Stimulated activated CD8-positive, alpha-beta memory T cell treated with anti-CD3 and anti-CD28 coated beads, Interleukin-15, amount 100 ng/mL, for 48 hours (primary cell): ENCODE measurements around the gene AKAP6.

Experiments
- DNase-seq, 2 donors: peaks; one replicate each; pipeline ENCODE4 v3.0.0-alpha.2; 2020; ENCODE audit warnings: low read depth in 2 of 2

The AKAP6 gene

GRCh38 chr14:32477396-32477795, 148.3 kb downstream of the AKAP6 start:
- DNase-seq: no peak

- DNase-seq: no peak
Observed at GRCh38 chr14:32478050-32478449, 149.0 kb downstream of the AKAP6 start.

- no peak for DNase-seq
Observed at GRCh38 chr14:32480337-32480736, 151.2 kb downstream of the AKAP6 start.

GRCh38 chr14:32481707-32482106, 152.6 kb downstream of the AKAP6 start:
- DNase-seq: no peak

DNA sequence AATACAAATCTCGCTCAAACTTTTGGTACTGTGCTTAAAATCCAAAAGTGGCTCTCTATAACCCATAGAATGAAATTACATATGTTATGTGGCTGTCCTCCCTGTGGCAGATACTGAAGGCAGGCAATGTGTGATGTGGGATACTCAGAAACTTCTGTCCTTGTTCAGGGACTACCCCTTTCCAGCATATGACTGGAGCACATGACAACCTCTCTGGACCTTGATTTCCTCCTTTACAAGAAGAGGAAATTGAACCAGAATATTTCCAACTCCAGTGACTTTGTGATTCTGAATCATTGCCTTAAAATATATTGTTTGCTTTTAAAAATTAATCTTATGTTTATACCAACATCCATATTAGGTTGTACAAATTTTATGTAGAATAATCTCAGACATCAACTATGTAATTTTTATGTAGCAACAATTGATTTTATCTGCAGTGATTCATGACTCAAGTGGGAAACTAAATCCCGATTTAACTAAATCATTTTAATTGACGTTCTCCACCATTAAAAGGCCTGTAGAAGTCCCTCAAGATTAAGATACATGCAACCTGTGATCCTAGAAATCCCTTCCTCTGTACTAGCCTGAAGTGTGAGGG, 162.4 kb downstream of the AKAP6 start:
- no peak for DNase-seq

DNA sequence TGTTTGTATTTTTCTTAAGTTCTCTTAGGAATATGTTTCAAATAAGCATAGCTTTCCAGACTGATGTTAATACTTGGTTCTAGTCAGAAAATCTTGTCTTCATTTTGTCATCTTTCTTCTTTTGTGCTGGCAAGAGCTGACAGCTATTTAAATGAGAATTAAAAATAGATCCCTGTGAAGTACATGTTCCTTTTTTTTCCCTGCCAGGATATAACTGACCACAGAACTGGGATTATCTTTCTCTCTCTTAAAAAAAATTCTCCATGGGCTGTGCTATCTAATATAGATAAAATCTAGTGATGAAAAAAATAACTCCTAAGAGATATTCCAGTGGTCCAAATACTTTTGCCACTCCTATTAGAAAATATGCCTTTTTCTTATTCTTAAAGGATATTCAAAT, 163.4 kb downstream of the AKAP6 start:
- no peak for DNase-seq

- no peak for DNase-seq
Observed at GRCh38 chr14:32494609-32495434, 165.7 kb downstream of the AKAP6 start.

DNA sequence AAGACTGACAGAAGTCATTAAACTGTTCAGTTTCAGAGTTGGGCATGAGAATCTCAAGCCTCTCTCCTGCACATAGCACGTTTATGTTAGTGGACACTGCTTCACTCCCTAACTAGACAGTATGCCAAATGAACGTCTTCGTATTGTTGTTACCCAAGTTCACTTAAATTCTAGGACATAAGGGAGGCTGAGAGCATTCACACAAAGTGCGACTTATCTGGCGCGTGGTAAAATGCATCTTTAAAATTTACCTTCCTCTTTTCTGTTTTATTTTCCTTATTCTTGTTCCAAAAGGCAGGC, 166.3 kb downstream of the AKAP6 start:
- DNase-seq: no peak

DNA sequence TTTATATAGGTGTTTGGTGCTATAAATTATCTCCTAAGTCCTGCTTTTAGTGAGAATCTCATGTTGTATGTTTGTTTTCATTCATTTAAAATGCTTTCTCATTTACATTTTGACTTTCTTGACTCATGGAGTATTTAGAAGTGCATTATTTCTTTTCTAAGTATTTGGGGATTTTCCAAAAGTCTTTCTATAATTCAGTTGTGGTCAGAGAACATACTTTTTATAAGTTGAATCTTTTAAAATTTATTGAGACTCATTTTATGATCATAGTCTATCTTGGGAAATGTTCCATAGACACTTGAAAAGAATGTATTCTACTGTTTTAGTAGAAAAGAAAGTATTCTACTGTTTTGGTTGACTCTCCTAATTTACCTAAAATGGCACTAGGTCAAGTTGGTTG, 168.2 kb downstream of the AKAP6 start:
- DNase-seq: no peak

DNA sequence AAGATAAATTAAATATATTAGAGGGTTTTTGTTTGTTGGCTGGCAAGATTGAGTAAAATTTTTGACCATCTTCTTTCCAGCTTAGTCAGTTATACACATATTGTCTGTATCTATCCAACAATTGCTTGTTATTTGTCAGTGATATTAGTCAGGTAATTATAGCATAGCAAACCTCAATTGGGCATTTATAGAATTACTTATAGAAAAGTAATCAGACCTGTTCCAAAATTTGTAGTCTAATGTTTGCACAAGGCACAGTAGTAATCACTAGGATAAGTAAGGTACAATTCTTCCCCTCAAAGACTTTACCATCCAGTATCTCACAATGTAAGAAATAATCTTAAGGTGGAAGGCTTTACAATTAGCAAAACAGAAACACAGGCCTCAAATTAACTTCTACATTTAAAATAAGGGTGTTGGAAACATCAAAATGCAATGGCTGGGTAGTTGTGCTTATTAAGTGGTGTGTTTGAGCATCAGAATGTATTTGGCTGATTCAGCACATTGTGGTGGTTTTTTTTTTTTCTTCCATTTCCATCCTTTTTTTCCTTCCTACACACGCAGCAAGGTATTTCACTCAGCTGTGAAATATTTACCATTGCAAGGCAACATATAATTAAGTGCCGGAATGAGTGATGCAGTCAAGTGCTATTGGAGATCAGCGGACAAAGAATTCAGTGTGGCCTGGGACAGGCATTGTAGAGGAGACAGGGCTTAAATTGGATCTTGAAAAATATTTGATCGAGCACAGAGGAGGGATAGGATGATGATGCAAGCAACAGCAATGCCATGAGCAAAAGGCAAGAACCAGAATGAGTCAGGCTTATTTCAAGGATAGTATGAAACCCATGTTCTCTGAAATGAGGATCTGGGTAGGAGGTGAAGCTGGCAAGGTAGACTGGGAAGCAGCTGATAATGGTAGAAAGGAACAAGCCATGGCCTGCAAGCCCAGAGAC, 178.2 kb downstream of the AKAP6 start:
- DNase-seq: no peak

DNA sequence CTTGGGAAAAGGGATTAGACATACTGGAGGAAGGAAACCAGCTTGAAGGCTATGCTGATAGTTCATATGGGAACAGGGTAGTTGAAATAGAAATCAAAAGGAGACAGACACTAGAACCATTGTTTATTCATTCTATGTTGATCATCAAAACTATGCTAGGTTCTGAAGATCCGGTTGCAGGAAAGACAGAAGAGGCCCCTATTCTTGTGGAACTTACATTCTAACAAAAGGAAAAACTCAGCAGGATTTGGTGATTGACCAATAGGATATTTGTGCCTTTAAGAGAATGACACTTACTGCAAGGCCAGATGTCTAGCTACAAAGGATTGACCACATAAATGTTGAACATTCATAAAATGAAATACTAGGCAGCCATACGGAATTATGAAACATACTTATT, 179.2 kb downstream of the AKAP6 start:
- no peak for DNase-seq

DNA sequence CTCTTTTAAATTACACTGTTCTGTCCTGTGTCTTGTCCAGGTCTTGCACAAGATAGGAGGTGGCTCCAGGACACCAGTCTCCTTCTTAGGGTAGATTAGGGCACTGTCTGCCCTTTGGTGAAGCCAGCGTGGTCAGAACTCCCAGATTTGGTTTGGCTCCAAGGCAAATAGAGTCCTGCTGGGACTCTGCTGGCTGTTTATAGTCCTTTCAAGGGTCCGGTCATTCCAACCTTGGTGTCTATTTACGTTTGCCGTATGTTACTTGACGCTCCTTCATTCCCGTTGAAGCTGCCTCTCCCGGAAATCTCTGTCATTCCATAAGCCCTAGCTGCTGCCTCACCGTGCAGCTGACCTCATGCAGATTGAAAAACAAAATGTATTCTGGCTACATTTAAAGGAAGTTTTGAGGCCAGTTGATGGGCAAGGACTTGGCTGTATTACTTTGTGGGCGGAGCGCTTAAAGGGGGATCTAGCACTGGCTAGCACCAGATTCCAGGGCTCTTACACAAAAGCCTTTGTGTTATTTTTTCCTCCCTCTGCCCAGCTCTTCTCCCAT, 180.6 kb downstream of the AKAP6 start:
- no peak for DNase-seq

- DNase-seq: no peak
Observed at GRCh38 chr14:32510815-32511214, 181.7 kb downstream of the AKAP6 start.

DNA sequence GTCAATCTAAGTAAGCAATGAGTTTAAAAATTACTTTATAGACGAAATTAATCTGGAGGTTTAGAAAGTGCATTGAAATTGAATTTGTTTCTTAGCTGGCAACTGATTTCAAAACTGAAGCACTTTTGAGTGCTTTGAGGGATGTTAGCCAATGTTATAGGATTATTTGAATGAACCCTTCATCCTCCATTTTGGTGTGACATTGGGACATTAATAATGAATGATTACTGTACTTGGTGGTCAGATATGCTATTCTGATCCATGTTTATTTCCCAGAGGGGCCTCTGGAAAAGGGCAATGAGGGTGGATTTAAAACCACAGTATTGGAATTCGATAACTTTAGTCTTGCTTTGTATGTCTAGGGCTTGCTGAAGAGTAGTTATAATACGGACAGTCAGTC, 183.2 kb downstream of the AKAP6 start:
- no peak for DNase-seq

- no peak for DNase-seq
Observed at GRCh38 chr14:32512813-32513212, 183.7 kb downstream of the AKAP6 start.

DNA sequence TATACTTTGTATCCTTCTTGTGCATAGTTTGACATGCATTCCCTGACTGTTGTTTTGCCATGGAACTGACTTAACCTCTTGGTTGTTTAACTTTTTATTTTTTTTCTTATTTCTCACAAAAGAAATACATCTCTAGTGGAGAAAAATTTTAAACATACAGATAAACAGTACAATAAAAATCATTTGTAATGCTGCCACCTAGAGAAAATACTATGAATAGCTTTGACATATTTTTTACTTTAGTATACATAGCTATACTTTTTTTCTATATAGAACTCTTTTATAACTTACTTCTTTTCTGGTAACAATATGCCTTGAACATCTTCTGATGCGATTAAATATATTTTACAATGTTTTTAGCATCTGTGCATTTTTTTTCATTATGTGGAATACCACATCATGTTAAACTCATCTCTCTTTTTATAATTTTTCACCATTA, 184.5 kb downstream of the AKAP6 start:
- no peak for DNase-seq

GRCh38 chr14:32514236-32514635, 185.1 kb downstream of the AKAP6 start:
- no peak for DNase-seq

- no peak for DNase-seq
Observed at GRCh38 chr14:32514681-32515080, 185.6 kb downstream of the AKAP6 start.

GRCh38 chr14:32524609-32525375, 195.7 kb downstream of the AKAP6 start:
- no peak for DNase-seq

DNA sequence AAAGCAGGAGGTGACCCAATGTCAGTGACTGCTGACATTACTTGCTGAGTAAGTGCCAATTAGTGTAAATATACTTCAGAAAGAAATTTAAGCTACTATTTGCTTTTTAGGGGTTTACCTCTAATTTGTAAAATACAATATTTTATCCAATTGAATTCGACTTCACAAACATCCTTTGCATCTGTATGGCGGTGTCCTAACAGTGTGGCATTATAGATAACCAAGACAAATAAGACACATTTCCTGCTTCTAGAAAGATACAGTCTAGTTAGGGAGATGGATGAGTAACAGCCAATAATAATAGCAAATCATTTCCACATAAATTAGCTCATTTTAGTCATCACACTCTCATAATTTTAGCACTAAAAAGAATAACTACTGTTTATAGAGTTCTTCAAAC, 196.5 kb downstream of the AKAP6 start:
- DNase-seq: no peak

DNA sequence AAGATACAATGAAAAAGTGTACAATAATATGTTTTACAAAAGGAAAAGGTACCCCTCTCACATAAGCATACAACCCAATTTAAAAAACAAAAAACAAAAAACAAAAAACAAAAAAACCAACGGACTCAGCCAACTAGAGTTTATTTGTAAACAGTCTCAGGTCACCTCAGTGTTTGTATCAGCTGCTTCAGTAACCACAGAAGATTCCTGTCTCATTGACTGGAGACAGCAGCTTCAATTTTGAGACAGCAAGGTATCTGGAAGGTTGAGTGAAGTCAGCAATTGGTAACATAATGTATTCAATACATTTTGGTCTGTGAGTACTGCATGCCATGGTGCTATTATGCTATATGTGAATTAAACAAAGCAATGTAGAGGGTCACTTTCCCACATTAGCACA, 201.7 kb downstream of the AKAP6 start:
- no peak for DNase-seq
